GM18505 (cell line): Measurements from ENCODE around the gene CWH43.
"Not testable (repeated sequence)": the region's sequence is repeated elsewhere in the genome, so short reads cannot be mapped to it uniquely, and the experiment has no call there.

ENCODE experiments used
- ATAC-seq: cut with Tn5 transposase; IDR thresholded peaks from one replicate; pipeline ENCODE4 v1.9.1; 2021; ENCODE audit not compliant: unreplicated experiment
- POLR2A ChIP-seq: IDR thresholded peaks from 4 replicates; pipeline ENCODE4 v1.6.1; 2011; ENCODE audit warnings: borderline replicate concordance; ENCODE audit not compliant: insufficient read depth, insufficient read length; ENCODE audit errors: extremely low read depth

The CWH43 gene

GRCh38 chr4:48960988-48961635 is 25.0 kb upstream of the CWH43 start:
- TF ChIP-seq POLR2A: no peak
- no peak for ATAC-seq

DNA sequence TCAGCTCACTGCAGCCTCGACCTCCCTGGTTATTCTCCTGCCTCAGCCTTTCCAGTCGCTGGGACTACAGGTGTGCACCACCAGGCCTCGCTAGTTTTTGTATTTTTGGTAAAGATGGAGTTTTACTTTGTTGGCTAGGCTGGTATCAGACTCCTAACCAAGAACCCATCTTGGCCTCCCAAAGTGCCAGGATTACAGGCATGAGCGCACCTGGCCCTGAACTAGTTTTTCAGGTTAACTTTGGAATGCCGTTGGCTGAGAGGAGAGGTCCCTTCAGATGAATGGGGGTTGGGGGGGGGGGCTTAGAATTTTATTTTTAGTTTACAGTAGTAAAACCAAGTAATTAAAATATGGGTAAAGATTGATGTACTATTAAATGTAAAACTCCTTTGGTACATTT is 23.4 kb upstream of the CWH43 start:
- ATAC-seq: no peak
- no peak for TF ChIP-seq POLR2A

GRCh38 chr4:48963042-48963679 is 22.9 kb upstream of the CWH43 start:
- no peak for TF ChIP-seq POLR2A
- peak; percentile 87 for ATAC-seq

GRCh38 chr4:48967101-48967500 is 19.0 kb upstream of the CWH43 start:
- no peak for ATAC-seq
- TF ChIP-seq POLR2A: no peak

DNA sequence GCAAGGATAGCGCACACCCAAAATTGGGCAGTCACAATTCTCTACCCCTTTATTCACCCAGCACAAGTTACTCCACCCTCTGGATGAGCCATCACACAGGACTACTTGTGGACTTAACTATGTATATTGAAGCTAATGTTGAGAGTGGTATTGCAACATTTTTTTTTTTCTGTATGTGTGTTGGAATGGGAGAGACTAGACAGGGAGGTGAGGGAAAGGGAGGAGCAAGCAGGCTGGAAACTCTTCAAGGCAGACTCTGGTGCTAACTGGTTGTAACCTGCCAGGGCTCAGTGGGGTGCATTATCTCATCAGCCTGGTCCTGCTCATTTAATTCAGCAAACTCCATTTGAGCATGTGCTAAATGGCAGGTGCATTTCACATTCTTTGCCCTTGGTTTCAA is 18.4 kb upstream of the CWH43 start:
- no peak for ATAC-seq
- TF ChIP-seq POLR2A: no peak

DNA sequence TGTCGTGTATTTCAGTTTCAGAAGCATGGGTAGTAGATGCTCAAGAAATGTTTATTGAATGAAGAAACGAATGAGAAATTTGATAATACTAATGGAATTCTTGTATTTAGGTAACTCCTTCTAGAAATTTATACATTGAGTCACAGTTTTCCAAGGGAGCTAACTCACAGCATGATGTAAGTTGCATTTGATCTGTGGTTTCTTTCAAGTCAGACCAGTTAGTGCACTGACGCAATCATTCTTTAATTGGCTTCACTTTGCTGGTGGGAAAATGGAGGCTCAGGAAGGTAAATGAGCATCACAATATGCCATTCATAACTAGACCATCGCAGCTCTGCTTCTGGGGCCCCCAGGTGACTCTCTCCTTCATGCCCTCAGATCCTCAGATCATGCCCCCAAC is 17.3 kb upstream of the CWH43 start:
- no peak for TF ChIP-seq POLR2A
- no peak for ATAC-seq

- ATAC-seq: no peak
- no peak for TF ChIP-seq POLR2A
Observed at GRCh38 chr4:48970471-48970921, 15.6 kb upstream of the CWH43 start.

DNA sequence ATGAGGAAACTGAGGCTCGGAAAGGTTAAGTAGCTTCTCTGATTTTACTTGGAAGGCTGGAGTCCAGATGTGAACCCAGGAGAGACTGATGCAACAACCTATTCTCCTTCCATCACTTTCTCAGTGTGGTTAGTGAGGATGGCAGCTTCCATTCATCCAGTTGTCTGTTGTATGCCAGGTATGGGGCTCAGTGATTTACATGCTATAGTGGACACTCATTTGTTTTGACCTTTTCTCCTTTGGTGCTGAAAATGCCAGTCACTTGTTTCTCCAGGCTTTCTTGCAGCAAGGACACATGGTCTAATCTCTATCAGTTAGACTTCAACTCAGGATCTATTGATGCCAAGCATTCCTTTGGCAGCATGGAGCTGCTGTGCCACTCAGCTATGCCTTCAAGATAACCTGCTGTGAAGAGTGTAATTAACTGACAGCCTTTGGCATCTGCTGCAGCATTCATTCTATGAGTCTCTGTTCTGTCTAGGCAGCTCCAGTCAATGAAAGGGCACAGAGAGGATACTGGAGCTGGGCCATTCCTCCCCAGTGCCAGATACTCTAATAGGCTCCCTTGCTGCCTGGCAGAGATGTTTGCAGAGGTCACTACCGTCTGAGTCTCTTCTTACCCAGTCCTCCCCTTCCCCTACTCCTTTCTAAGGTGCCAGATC is 11.0 kb upstream of the CWH43 start:
- no peak for ATAC-seq
- no peak for TF ChIP-seq POLR2A

DNA sequence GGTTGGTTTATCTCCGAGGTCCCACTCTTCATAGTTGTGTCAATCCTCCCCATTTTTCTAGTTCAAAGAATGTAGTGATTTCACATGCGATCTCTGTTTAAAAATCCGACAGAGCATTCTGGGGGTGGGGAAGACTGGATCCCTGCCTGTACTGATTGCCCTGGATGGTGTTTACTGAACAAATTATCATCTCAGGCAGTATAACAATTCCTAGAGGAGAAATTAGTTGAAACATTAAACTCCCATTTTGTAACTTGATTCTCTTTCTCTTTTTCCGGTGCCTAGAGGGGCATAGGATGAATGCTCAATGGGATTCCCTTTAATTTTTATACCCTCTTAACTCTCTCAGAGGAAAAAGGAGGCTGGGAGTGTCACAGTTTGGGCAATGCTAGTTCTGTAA is 10.0 kb upstream of the CWH43 start:
- no peak for TF ChIP-seq POLR2A
- no peak for ATAC-seq

DNA sequence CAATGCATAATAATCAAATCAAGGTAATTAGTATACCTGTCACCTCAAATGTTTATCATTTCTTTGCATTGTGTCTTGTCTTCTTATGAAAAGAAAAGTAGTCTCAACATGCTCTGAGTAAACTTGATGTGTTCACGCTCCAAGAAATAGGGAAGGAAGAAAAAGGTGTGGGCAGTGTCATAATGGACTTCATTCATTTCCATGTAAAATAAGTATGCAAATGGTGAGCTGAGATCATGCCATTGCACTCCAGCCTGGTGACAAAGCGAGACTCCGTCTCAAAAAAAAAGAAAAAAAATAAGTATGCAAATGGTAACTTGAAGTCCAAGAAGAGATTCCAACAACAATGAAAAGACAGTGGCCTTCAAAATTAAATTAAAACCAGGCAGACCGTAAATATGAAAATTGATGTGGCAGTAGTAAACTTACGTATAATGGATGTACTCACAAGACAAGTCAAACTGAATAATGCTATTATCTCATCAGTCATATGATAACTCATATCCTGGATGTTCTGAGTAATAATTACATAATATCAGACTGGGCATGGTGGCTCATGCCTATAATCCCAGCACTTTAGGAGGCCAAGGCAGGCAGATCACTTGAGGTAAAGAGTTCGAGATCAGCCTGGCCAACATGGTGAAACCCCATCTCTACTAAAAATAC is 6.0 kb upstream of the CWH43 start:
- no peak for TF ChIP-seq POLR2A
- ATAC-seq: no peak

GRCh38 chr4:48984005-48984404 is 2.1 kb upstream of the CWH43 start:
- not testable (repeated sequence) for ATAC-seq

DNA sequence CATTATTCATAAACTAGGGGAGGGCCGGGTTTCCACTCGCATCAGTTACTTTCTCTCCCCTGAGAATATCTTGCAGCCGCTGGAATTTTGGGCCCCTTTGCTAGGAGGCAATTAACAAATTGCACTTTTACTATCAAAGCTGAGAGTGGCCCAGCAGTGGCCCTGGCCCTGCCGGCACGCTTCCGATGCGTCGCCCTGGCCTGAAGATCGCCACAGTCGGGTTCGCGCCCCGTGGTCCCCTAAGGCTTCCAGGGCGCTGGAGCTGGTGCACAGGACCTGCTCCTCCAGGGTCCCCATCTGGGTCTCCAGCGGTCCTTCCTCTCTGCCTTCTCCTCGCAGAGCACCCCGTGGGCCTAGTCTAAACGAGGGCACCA is 486 bp upstream of the CWH43 start:
- ATAC-seq: no peak
- no peak for TF ChIP-seq POLR2A

GRCh38 chr4:48986654-48987164 is 634 bp downstream of the CWH43 start:
- no peak for TF ChIP-seq POLR2A
- no peak for ATAC-seq
